D721Med (cell line): ENCODE data around the gene DIP2A.

Experiments used
- DNase-seq: peaks from one replicate; pipeline ENCODE4 v3.0.0; 2011; ENCODE audit warnings: low spot score; ENCODE audit not compliant: insufficient read length
- FAIRE-seq: peaks from 2 replicates; lab custom pipeline; 2011; peaks lifted over from hg19 to GRCh38; lab: Jason Lieb, UNC
- CTCF ChIP-seq: IDR thresholded peaks from 2 replicates; pipeline ENCODE4 v1.5.1; 2012; ENCODE audit warnings: mild to moderate bottlenecking, control low read depth; ENCODE audit not compliant: insufficient read depth; ENCODE audit errors: missing control alignments

Gene DIP2A

GRCh38 chr21:46581780-46582307, 123.2 kb downstream of the DIP2A start:
- TF ChIP-seq CTCF = no peak
- FAIRE-seq (no peak), DNase-seq (no peak)

GRCh38 chr21:46585191-46585953, 126.7 kb downstream of the DIP2A start:
- FAIRE-seq (no peak), DNase-seq (no peak)
- no peak for TF ChIP-seq CTCF

- DNase-seq = no peak
- no peak for FAIRE-seq
- TF ChIP-seq CTCF = no peak
Observed at GRCh38 chr21:46594276-46594675, 135.6 kb downstream of the DIP2A start.

GRCh38 chr21:46596201-46596600, 137.5 kb downstream of the DIP2A start:
- no peak for FAIRE-seq

GRCh38 chr21:46597031-46597430, 138.3 kb downstream of the DIP2A start:
- DNase-seq = no peak
- no peak for FAIRE-seq
- no peak for TF ChIP-seq CTCF

More at GRCh38 chr21:46596201-46596600, 137.5 kb downstream of the DIP2A start:
- TF ChIP-seq CTCF = no peak
- no peak for DNase-seq

- FAIRE-seq = no peak
- DNase-seq = no peak
- TF ChIP-seq CTCF = no peak
Observed at GRCh38 chr21:46597896-46598343, 139.2 kb downstream of the DIP2A start.
